Right lobe of liver (tissue), 6 donors: ENCODE data around the gene AARS2. TPM values are rescaled to one million over a fixed set of nuclear protein-coding genes. Genes with fewer than 3 reads are reported as not detected.

Experiments
- ATAC-seq, 4 donors: fragments of 200-7000 bp; cut with Tn5 transposase; one replicate each; pipeline ENCODE4 v1.9.1; 2020; ENCODE audit warnings: mild to moderate bottlenecking in 4 of 4, moderate library complexity in 4 of 4
- DNase-seq, 3 donors: peaks; one replicate each; pipeline ENCODE4 v3.0.0-alpha.2; 2020
- H3K27ac ChIP-seq, 3 donors: fragments of 200-600 bp; one replicate each; pipeline ENCODE4 v1.8.0; 2022
- H3K27me3 ChIP-seq, 2 donors: fragments of 200-600 bp; one replicate each; pipeline ENCODE4 v1.8.0; 2022
- H3K36me3 ChIP-seq, 4 donors: fragments of 200-600 bp; sonication (generic) in 1 of 4; one replicate each; pipeline versions ENCODE4 v1.5.1 to v1.8.0; 2017 to 2022; ENCODE audit warnings: control low read depth in 1 of 4
- H3K4me1 ChIP-seq, 4 donors: fragments of 200-600 bp; sonication (generic) in 1 of 4; one replicate each; pipeline versions ENCODE4 v1.5.1 to v1.8.0; 2017 to 2022; ENCODE audit warnings: control low read depth in 1 of 4
- H3K4me3 ChIP-seq, 3 donors: fragments of 200-600 bp; one replicate each; pipeline ENCODE4 v1.8.0; 2022
- H3K9me3 ChIP-seq, 4 donors: fragments of 200-600 bp; sonication (generic) in 1 of 4; one replicate each; pipeline versions ENCODE4 v1.5.1 to v1.8.0; 2017 to 2022; ENCODE audit warnings: control low read depth in 1 of 4
- POLR2A ChIP-seq: fragments of 450-650 bp; IDR thresholded peaks from one replicate; pipeline ENCODE4 v1.6.1; 2017; ENCODE audit warnings: antibody characterized with exemption, mild to moderate bottlenecking
- WGBS: methylation state at CpG from one replicate; pipeline ENCODE4 v1.1.6; 2018; ENCODE audit warnings: low coverage, low lambda C conversion rate; ENCODE audit not compliant: insufficient coverage; ENCODE audit errors: missing lambda C conversion rate; 5-methylcytosine and 5-hydroxymethylcytosine counted together
- intact Hi-C, 2 donors: fragments of 100-400 bp; cut with DNase I; formaldehyde crosslinking; loops; one replicate each; pipeline versions ENCODE4 v1.11.2 to v1.14.1; 2022
- total RNA-seq, 6 experiments: library from RNA; depleted of rRNA in 2 of 6; stranded (reverse); fragments of >200 nt in 2 of 6; fragmentation: NEBNext Ultra II Directional in 3 of 6; extraction: Animal tissue kit (Norgen Biotek cat#: 25700) in 3 of 6; gene quantifications; one replicate each; pipeline versions ENCODE4 v1.1.0 to v1.2.4, GENCODE V29; 2016 to 2023
- TF ChIP-seq, protein P1 (sequence below), 4 donors: fragments of 200-600 bp in 3 of 4; fragments of 450-650 bp in 1 of 4; IDR thresholded peaks; one replicate each; pipeline versions ENCODE4 v1.5.1 to v1.8.0; 2016 to 2022; ENCODE audit warnings: antibody characterized with exemption in 4 of 4, mild to moderate bottlenecking in 2 of 4
- donor health status: DM: no; HTN: yes; CAD: no.
- donor health status: DM: no; HTN: no; CAD: no.
- donor health status: DM: no; HTN: no; CAD: no.
- donor health status: DM: no; HTN: yes; CAD: no.
- donor health status: DM: no; HTN: yes; CAD: no.

The AARS2 gene
- total RNA-seq, 6 experiments from 2014 or later = 5.5 to 9.8 (median 7.0) TPM

DNA sequence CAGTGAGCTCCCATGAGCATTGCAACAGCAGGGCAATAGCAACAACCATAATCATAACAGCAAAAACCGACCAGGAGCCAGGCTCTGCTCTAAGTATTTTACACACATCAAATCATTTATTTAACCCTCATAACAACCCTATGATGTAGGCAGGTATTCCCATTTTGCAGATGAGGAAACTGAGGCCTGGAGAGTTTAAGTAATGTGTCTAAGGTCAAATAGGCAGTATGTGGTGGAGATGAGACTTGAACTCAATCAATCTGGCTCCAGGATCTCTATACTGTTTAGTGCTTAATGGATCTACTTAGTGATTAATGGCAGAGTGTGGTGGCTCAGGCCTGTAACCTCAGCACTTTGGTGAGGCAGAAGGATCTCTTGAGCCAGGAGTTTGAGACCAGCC lies 39.5 kb downstream of the AARS2 start:
- Histone ChIP-seq H3K4me3 (no peak overlapping the region), H3K27ac (no peak overlapping the region), H3K9me3 (no peaks in the 10 kb centered on the region), H3K4me1 (peaks cover 0 to 4% (median 0%) of the 10 kb centered on the region in 4 donors), H3K36me3 (no peaks in the 10 kb centered on the region), H3K27me3 (peaks cover 0 to 9% of the 10 kb centered on the region in 2 donors)
- intact Hi-C loops = no loop called here
- no peak for TF ChIP-seq POLR2A
- TF ChIP-seq, protein P1, sequence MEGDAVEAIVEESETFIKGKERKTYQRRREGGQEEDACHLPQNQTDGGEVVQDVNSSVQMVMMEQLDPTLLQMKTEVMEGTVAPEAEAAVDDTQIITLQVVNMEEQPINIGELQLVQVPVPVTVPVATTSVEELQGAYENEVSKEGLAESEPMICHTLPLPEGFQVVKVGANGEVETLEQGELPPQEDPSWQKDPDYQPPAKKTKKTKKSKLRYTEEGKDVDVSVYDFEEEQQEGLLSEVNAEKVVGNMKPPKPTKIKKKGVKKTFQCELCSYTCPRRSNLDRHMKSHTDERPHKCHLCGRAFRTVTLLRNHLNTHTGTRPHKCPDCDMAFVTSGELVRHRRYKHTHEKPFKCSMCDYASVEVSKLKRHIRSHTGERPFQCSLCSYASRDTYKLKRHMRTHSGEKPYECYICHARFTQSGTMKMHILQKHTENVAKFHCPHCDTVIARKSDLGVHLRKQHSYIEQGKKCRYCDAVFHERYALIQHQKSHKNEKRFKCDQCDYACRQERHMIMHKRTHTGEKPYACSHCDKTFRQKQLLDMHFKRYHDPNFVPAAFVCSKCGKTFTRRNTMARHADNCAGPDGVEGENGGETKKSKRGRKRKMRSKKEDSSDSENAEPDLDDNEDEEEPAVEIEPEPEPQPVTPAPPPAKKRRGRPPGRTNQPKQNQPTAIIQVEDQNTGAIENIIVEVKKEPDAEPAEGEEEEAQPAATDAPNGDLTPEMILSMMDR (IDR thresholded peaks at IDR 0.05) = no peak
- ATAC-seq (no peak), DNase-seq (no peak)
- 40% methylated on average over 1 of the region's 1 CpG for WGBS

DNA sequence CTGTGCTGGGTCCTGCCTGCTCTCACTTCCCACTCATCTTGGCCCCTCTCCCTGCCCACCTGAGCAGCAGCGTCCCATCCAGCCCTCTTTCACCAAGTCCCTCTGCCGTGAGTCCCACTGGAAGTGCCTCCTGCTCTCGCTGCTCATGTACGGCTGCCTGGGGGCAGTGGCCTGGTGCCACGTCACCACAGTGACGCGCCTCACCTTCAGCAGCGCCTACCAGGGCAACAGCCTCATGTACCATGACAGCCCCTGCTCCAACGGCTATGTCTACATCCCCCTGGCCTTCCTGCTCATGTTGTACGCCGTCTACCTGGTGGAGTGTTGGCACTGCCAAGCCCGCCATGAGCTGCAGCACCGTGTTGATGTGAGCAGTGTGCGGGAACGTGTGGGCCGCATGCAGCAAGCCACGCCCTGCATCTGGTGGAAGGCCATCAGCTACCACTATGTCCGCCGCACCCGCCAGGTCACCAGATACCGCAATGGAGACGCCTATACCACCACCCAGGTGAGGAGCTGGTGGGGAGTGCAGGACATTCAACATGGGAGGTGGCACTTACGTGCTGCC lies 40.1 kb downstream of the AARS2 start:
- WGBS = 89% methylated on average over 11 of the region's 23 CpGs
- ATAC-seq (no peak), DNase-seq (peak in 1 of 3 donors; percentile 46)
- Histone ChIP-seq H3K4me1 (peaks cover 0 to 4% (median 0%) of the 10 kb centered on the region in 4 donors), H3K27me3 (peaks cover 0 to 9% of the 10 kb centered on the region in 2 donors), H3K27ac (no peak overlapping the region), H3K4me3 (no peak overlapping the region), H3K36me3 (no peaks in the 10 kb centered on the region), H3K9me3 (no peaks in the 10 kb centered on the region)
- no peak for TF ChIP-seq POLR2A
- TF ChIP-seq, protein P1 (IDR thresholded peaks at IDR 0.05) = no peak
- intact Hi-C loops = no loop called here

DNA sequence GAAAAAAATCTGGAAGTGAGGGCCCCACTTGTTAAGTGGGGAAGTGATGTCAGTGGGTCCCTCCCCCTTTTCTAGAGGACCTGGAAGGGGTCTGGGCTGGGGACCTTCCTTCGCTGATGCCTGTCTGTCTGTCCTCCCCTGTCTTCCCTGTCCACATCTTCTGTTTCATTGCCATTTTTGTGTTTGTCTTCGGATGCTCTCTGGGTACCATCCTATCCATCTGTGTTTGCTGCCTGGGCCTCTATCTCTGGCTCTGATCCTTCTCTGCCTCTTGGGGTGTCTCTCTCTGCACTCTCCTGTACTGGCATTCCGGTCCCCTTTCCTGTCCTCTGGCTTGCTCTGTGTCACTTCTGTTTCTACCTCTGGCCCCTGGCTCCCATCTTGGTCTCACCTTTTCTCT lies 40.6 kb downstream of the AARS2 start:
- H3K4me3 ChIP-seq = no peak overlapping the region
- no peaks in the 10 kb centered on the region for H3K36me3 ChIP-seq
- no peak overlapping the region for H3K27ac ChIP-seq
- TF ChIP-seq POLR2A = no peak
- TF ChIP-seq, protein P1 (IDR thresholded peaks at IDR 0.05) = no peak
- H3K27me3 ChIP-seq = peaks cover 0 to 9% of the 10 kb centered on the region in 2 donors
- peak in 1 of 3 donors; percentile 7 for DNase-seq
- ATAC-seq = no peak
- 76% methylated on average over 3 of the region's 3 CpGs for WGBS
- no peaks in the 10 kb centered on the region for H3K9me3 ChIP-seq
- intact Hi-C loops = no loop called here
- H3K4me1 ChIP-seq = peaks cover 0 to 4% (median 0%) of the 10 kb centered on the region in 4 donors

DNA sequence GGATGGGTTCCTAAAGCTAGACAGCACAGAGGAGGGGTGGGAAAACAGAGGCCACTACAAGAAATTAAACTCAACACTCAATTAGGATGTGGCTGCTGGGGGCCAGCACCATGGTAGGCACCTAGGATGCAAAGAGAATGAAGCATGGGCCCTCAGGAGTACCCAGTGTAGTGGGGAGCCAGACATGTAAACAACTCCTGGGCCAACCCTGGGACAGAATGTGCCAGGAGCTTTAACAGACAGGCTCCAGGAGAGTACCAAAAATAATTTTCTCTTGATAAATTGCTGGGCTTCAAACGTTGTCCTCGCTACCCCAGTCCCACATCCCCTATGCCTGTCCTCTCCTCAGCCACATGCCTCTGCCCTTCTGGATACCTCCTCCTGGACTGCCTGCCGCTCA lies 41.2 kb downstream of the AARS2 start:
- Histone ChIP-seq H3K27me3 (peaks cover 0 to 9% of the 10 kb centered on the region in 2 donors), H3K9me3 (no peaks in the 10 kb centered on the region), H3K4me3 (no peak overlapping the region), H3K36me3 (no peaks in the 10 kb centered on the region), H3K4me1 (peaks cover 0 to 4% (median 0%) of the 10 kb centered on the region in 4 donors), H3K27ac (no peak overlapping the region)
- ATAC-seq (no peak), DNase-seq (peak in 1 of 3 donors; percentile 13)
- TF ChIP-seq, protein P1 (IDR thresholded peaks at IDR 0.05) = no peak
- TF ChIP-seq POLR2A = no peak
- WGBS = 49% methylated on average over 2 of the region's 3 CpGs
- intact Hi-C loops = no loop called here
